Prostate gland (tissue), 2 donors: Measurements from ENCODE around the gene PRRG4.

ENCODE experiments used
- CTCF ChIP-seq, 4 experiments: fragments of 200-600 bp in 2 of 4; fragments of 450-650 bp in 2 of 4; sonication (generic) in 2 of 4; IDR thresholded peaks; 1 replicate in 3 of 4; 2 replicates in 1 of 4; pipeline ENCODE4 v1.5.1; 2016 to 2019; ENCODE audit warnings: antibody characterized with exemption in 4 of 4, mild to moderate bottlenecking in 2 of 4, moderate library complexity in 2 of 4
- POLR2A ChIP-seq: fragments of 450-650 bp; IDR thresholded peaks from one replicate; pipeline ENCODE4 v1.6.1; 2016; ENCODE audit warnings: antibody characterized with exemption, mild to moderate bottlenecking
- POLR2AphosphoS5 ChIP-seq: sonication (generic); formaldehyde crosslinking; IDR thresholded peaks from one replicate; pipeline ENCODE4 v1.6.1; 2017; ENCODE audit warnings: antibody characterized with exemption

DNA sequence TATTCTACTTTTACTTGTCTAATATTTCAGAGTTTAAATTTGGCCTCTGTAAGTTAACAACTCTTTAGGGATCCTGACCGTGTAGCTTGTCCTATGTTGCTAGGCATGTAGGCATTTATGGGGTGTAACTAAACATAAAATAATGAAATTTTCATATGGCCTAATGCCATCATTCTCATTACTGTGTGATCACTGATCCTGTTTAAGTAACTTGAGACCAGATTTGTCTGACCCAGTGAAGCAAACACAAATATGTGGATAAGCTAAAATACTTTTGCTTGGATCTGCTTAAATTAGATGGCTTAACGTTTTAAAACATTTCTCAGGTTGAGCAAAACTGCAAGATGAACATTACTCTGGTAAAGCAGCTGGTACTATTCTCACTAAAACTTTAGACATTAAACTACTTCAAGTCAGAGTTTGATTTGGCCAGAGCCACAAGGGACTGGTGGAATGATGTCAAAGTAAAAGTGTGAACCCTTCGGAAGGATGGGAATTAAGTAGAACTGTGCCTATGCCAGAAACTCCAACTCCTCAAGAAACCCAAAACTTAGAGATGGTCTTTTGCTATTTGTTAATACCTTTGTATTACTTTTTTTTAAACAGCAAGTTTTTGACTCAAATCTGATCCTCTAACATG, 75.4 kb downstream of the PRRG4 start:
- TF ChIP-seq CTCF (IDR thresholded peaks at IDR 0.05) (no peak), POLR2A (no peak), POLR2AphosphoS5 (no peak)
